ENCODE results near the gene SCAMP4.
"Not testable (repeated sequence)": the region's sequence is repeated elsewhere in the genome, so short reads cannot be mapped to it uniquely, and the experiment has no call there.

The SCAMP4 gene

GRCh38 chr19:1882089-1882785 is 23.0 kb upstream of the SCAMP4 start:
- peak in 27 of 51 donors; percentile 17 to 69 (median 50) for DNase-seq

GRCh38 chr19:1882786-1883692 is 22.2 kb upstream of the SCAMP4 start:
- peak in 2 of 51 donors; percentile 28 to 51 for DNase-seq

GRCh38 chr19:1883784-1884183 is 21.4 kb upstream of the SCAMP4 start:
- DNase-seq: no peak

GRCh38 chr19:1884291-1884718 is 20.9 kb upstream of the SCAMP4 start:
- no peak for DNase-seq

GRCh38 chr19:1884719-1885334 is 20.4 kb upstream of the SCAMP4 start:
- peak in 2 of 51 donors; percentile 22 to 45 for DNase-seq

- peak; percentile 28 to 95 (median 89) for DNase-seq
Observed at GRCh38 chr19:1885398-1886119, 19.6 kb upstream of the SCAMP4 start, which contains the start of gene ABHD17A. ABHD17A (minus strand) TSS chr19:1885496; CDS start chr19:1881566, 3,930 bp downstream.

GRCh38 chr19:1886360-1886759 is 18.8 kb upstream of the SCAMP4 start:
- DNase-seq: not testable (repeated sequence)

GRCh38 chr19:1888385-1888784 is 16.8 kb upstream of the SCAMP4 start:
- no peak for DNase-seq

GRCh38 chr19:1889907-1890306 is 15.3 kb upstream of the SCAMP4 start:
- DNase-seq: no peak

GRCh38 chr19:1893791-1894190 is 11.4 kb upstream of the SCAMP4 start:
- DNase-seq: no peak

GRCh38 chr19:1896508-1896907 is 8.7 kb upstream of the SCAMP4 start:
- no peak for DNase-seq

GRCh38 chr19:1901940-1902404 is 3.2 kb upstream of the SCAMP4 start:
- DNase-seq: peak in 11 of 51 donors; percentile 10 to 35 (median 18)

GRCh38 chr19:1902923-1903322 is 2.3 kb upstream of the SCAMP4 start:
- DNase-seq: no peak

- no peak for DNase-seq
Observed at GRCh38 chr19:1904860-1905109, 414 bp upstream of the SCAMP4 start.

GRCh38 chr19:1905863-1906375 is 720 bp downstream of the SCAMP4 start:
- no peak for DNase-seq

GRCh38 chr19:1906985-1907562 is 1.9 kb downstream of the SCAMP4 start:
- DNase-seq: no peak

GRCh38 chr19:1907563-1908363 is 2.6 kb downstream of the SCAMP4 start:
- DNase-seq: peak in 31 of 51 donors; percentile 14 to 67 (median 38)

GRCh38 chr19:1908364-1908678 is 3.1 kb downstream of the SCAMP4 start:
- DNase-seq: peak in 5 of 51 donors; percentile 34 to 67 (median 55)

- peak in 3 of 51 donors; percentile 6 to 38 (median 21) for DNase-seq
Observed at GRCh38 chr19:1909761-1910080, 4.5 kb downstream of the SCAMP4 start.

- peak in 15 of 51 donors; percentile 8 to 47 (median 24) for DNase-seq
Observed at GRCh38 chr19:1910177-1910576, 5.0 kb downstream of the SCAMP4 start.

Measured in hypothalamus (tissue), 51 donors.